PC-9 (cell line): ENCODE results near the gene MPZL1. TPM values are rescaled to one million over a fixed set of nuclear protein-coding genes. Genes with fewer than 3 reads are reported as not detected.

Experiments
- BruUV-seq: library from RNA; stranded (reverse); fragments of 400-500 nt; replicated peaks from 2 replicates; lab custom pipeline; 2021; lab: Mats Ljungman, UMichigan
- CTCF ChIA-PET: fragments of 300-600 bp; sonication (Branson Sonifier 250); formaldehyde crosslinking; loops from one replicate; lab custom pipeline; 2022; ENCODE audit warnings: antibody characterized with exemption; lab: Charles Lee
- POLR2A ChIA-PET: fragments of 300-600 bp; sonication (Branson Sonifier 250); formaldehyde crosslinking; loops from one replicate; lab custom pipeline; 2022; ENCODE audit warnings: antibody characterized with exemption; ENCODE audit not compliant: unreplicated experiment; lab: Charles Lee
- DNase-seq, 2 experiments: peaks; one replicate each; pipeline versions ENCODE4 v3.0.0 to v3.0.0-alpha.2; 2015 to 2022; ENCODE audit warnings: mixed read lengths in 1 of 2
- H2AFZ ChIP-seq: fragments of 200-600 bp; sonication (generic); 2 replicates; pipeline ENCODE4 v1.8.1; 2017; ENCODE audit warnings: antibody characterized with exemption
- H3F3A ChIP-seq: fragments of 200-600 bp; sonication (generic); 2 replicates; pipeline ENCODE4 v1.8.1; 2017; ENCODE audit warnings: antibody characterized with exemption, mild to moderate bottlenecking, low read depth; ENCODE audit not compliant: insufficient read depth
- H3K27ac ChIP-seq: fragments of 200-600 bp; sonication (generic); 2 replicates; pipeline ENCODE4 v1.6.1; 2016; ENCODE audit warnings: mixed run types
- H3K27me3 ChIP-seq: fragments of 200-600 bp; sonication (generic); 2 replicates; pipeline ENCODE4 v1.6.1; 2016; ENCODE audit warnings: low read depth, mixed run types; ENCODE audit not compliant: insufficient read depth
- H3K36me3 ChIP-seq: fragments of 200-600 bp; sonication (generic); 2 replicates; pipeline ENCODE4 v1.6.1; 2016; ENCODE audit warnings: low read depth, mixed run types
- H3K4me1 ChIP-seq: fragments of 200-600 bp; sonication (generic); replicated peaks from 2 replicates; pipeline ENCODE4 v1.6.1; 2016; ENCODE audit warnings: mixed run types; ENCODE audit not compliant: insufficient read depth
- H3K4me2 ChIP-seq: fragments of 200-600 bp; sonication (generic); 2 replicates; pipeline ENCODE4 v1.6.1; 2017; ENCODE audit warnings: mixed run types
- H3K4me3 ChIP-seq: fragments of 200-600 bp; sonication (generic); 2 replicates; pipeline ENCODE4 v1.6.1; 2016; ENCODE audit warnings: mixed run types
- H3K79me2 ChIP-seq: fragments of 200-600 bp; sonication (generic); 2 replicates; pipeline ENCODE4 v1.6.1; 2017; ENCODE audit warnings: low read depth, mixed run types
- H3K9me2 ChIP-seq: fragments of 200-600 bp; sonication (generic); 2 replicates; pipeline ENCODE4 v1.8.1; 2017; ENCODE audit warnings: mild to moderate bottlenecking; ENCODE audit not compliant: insufficient read depth
- H3K9me3 ChIP-seq: fragments of 200-600 bp; sonication (generic); 2 replicates; pipeline ENCODE4 v1.8.1; 2016; ENCODE audit warnings: low read depth; ENCODE audit not compliant: insufficient read depth
- H4K20me1 ChIP-seq: fragments of 200-600 bp; sonication (generic); 2 replicates; pipeline ENCODE4 v1.8.1; 2017; ENCODE audit not compliant: insufficient read depth
- CTCF ChIP-seq: fragments of 200-600 bp; sonication (generic); conservative IDR thresholded peaks from 2 replicates; pipeline ENCODE4 v1.6.1; 2017; ENCODE audit warnings: mixed run types, antibody characterized with exemption, mild to moderate bottlenecking, moderate library complexity
- EZH2 ChIP-seq: fragments of 200-600 bp; sonication (generic); IDR thresholded peaks from 2 replicates; pipeline ENCODE4 v1.8.0; 2017; ENCODE audit warnings: antibody characterized with exemption, low read depth
- intact Hi-C: fragments of 100-400 bp; cut with micrococcal nuclease; formaldehyde crosslinking; loops from one replicate; pipeline ENCODE4 v1.10.0; 2022; ENCODE audit not compliant: unreplicated experiment
- total RNA-seq: library from RNA; stranded (reverse); gene quantifications from 2 replicates; pipeline ENCODE4 v1.2.3, GENCODE V29; 2021

MPZL1 gene
- total RNA-seq, 1 experiment from 2014 or later = 80.3 TPM

GRCh38 chr1:167693425-167694045 is 28.2 kb upstream of the MPZL1 start:
- Histone ChIP-seq H3K4me1 (peaks cover 26% of the 10 kb centered on the region), H3K4me3 (no peak overlapping the region), H3K4me2 (no peak overlapping the region), H3K27ac (no peak overlapping the region), H3K36me3 (no peaks in the 10 kb centered on the region), H3K9me2 (no peaks in the 10 kb centered on the region), H3K79me2 (no peaks in the 10 kb centered on the region), H3F3A (0 out of 2 replicates have a peak, but pooled peaks cover 5% of the 10 kb centered on the region), H4K20me1 (no peaks in the 10 kb centered on the region), H2AFZ (no peak overlapping the region), H3K9me3 (no peaks in the 10 kb centered on the region), H3K27me3 (no peaks in the 10 kb centered on the region)
- POLR2A ChIA-PET = no interaction called here
- DNase-seq = no peak
- no peak for TF ChIP-seq CTCF
- no TSS peak for BruUV-seq
- CTCF ChIA-PET = interaction anchor here (0.8 kb wide), 1 partner anchor 292 kb away, joined by 3 read pairs; no protein-coding TSS in a partner anchor
- intact Hi-C loops = no loop called here

GRCh38 chr1:167694691-167695090 is 27.1 kb upstream of the MPZL1 start:
- no peak overlapping the region for H2AFZ ChIP-seq
- no peak for TF ChIP-seq EZH2
- TF ChIP-seq CTCF = no peak
- no peak overlapping the region for H3K4me2 ChIP-seq
- no peaks in the 10 kb centered on the region for H4K20me1 ChIP-seq
- no peaks in the 10 kb centered on the region for H3K9me3 ChIP-seq
- POLR2A ChIA-PET = interaction anchor here (0.5 to 0.9 kb wide), 2 partner anchors 131 to 507 kb away, joined by 5 to 9 read pairs; no protein-coding TSS in a partner anchor
- no peak overlapping the region for H3K27ac ChIP-seq
- no peak for DNase-seq
- no TSS peak for BruUV-seq
- H3K36me3 ChIP-seq = no peaks in the 10 kb centered on the region
- H3K27me3 ChIP-seq = no peaks in the 10 kb centered on the region
- intact Hi-C loops = no loop called here
- peaks cover 18% of the 10 kb centered on the region for H3K4me1 ChIP-seq
- no peaks in the 10 kb centered on the region for H3K79me2 ChIP-seq
- H3K9me2 ChIP-seq = no peaks in the 10 kb centered on the region
- CTCF ChIA-PET = no interaction called here
- H3K4me3 ChIP-seq = no peak overlapping the region
- no peaks in the 10 kb centered on the region for H3F3A ChIP-seq

GRCh38 chr1:167695147-167695546 is 26.6 kb upstream of the MPZL1 start:
- DNase-seq = no peak
- intact Hi-C loops = no loop called here
- no peaks in the 10 kb centered on the region for H3F3A ChIP-seq
- H3K4me1 ChIP-seq = peaks cover 13% of the 10 kb centered on the region
- H3K79me2 ChIP-seq = no peaks in the 10 kb centered on the region
- no peaks in the 10 kb centered on the region for H3K36me3 ChIP-seq
- POLR2A ChIA-PET = interaction anchor here (0.5 to 0.9 kb wide), 3 partner anchors 9 to 507 kb away, joined by 4 to 9 read pairs (median 5); no protein-coding TSS in a partner anchor
- H3K4me2 ChIP-seq = no peak overlapping the region
- no peaks in the 10 kb centered on the region for H3K9me2 ChIP-seq
- no peak overlapping the region for H2AFZ ChIP-seq
- no peak overlapping the region for H3K27ac ChIP-seq
- no peaks in the 10 kb centered on the region for H3K27me3 ChIP-seq
- H3K9me3 ChIP-seq = no peaks in the 10 kb centered on the region
- H3K4me3 ChIP-seq = no peak overlapping the region
- CTCF ChIA-PET = interaction anchor here (0.5 to 0.7 kb wide), 2 partner anchors 19 to 426 kb away, joined by 3 to 8 read pairs; no protein-coding TSS in a partner anchor
- no peaks in the 10 kb centered on the region for H4K20me1 ChIP-seq
- TF ChIP-seq EZH2 (no peak), CTCF (no peak)
- no TSS peak for BruUV-seq
